ENCODE data around the gene FRS3.
A peak's percentile ranks its signal among the peaks of the same experiment; 100 is the strongest.

The FRS3 gene

GRCh38 chr6:41740366-41741162, 39.1 kb downstream of the FRS3 start:
- DNase-seq = no peak

GRCh38 chr6:41739041-41739440, 40.7 kb downstream of the FRS3 start:
- DNase-seq = no peak

GRCh38 chr6:41737591-41738130, 42.0 kb downstream of the FRS3 start:
- no peak for DNase-seq

GRCh38 chr6:41736800-41737555, 42.7 kb downstream of the FRS3 start:
- DNase-seq = no peak

- no peak for DNase-seq
Observed at GRCh38 chr6:41736186-41736733, 43.4 kb downstream of the FRS3 start.

GRCh38 chr6:41735427-41736185, 44.1 kb downstream of the FRS3 start, which contains the start of gene TFEB:
Gene TFEB, minus strand, starts transcription at chr6:41735608. Its CDS starts 44,395 bp downstream, at chr6:41691213.
- DNase-seq = peak; percentile 61

GRCh38 chr6:41734666-41735426, 44.9 kb downstream of the FRS3 start:
- peak; percentile 6 for DNase-seq

GRCh38 chr6:41733707-41734665, 45.7 kb downstream of the FRS3 start:
- no peak for DNase-seq

GRCh38 chr6:41733360-41733706, 46.4 kb downstream of the FRS3 start:
- DNase-seq = no peak

- DNase-seq = no peak
Observed at GRCh38 chr6:41732591-41733359, 46.9 kb downstream of the FRS3 start.

- no peak for DNase-seq
Observed at GRCh38 chr6:41732149-41732548, 47.6 kb downstream of the FRS3 start.

- no peak for DNase-seq
Observed at GRCh38 chr6:41731561-41732086, 48.1 kb downstream of the FRS3 start.

- peak; percentile 14 for DNase-seq
Observed at GRCh38 chr6:41730531-41731436, 48.9 kb downstream of the FRS3 start.

GRCh38 chr6:41729624-41730023, 50.1 kb downstream of the FRS3 start:
- no peak for DNase-seq

- no peak for DNase-seq
Observed at GRCh38 chr6:41728954-41729353, 50.7 kb downstream of the FRS3 start.

GRCh38 chr6:41728073-41728936, 51.4 kb downstream of the FRS3 start:
- no peak for DNase-seq

GRCh38 chr6:41727705-41728072, 52.0 kb downstream of the FRS3 start:
- DNase-seq = no peak

GRCh38 chr6:41726876-41727275, 52.8 kb downstream of the FRS3 start:
- DNase-seq = no peak

Data from GF-D8 (cell line).